Osteoblast (primary cell): ENCODE results near the gene CADPS. TPM values are rescaled to one million over a fixed set of nuclear protein-coding genes. Genes with fewer than 3 reads are reported as not detected.

Experiments
- DNase-seq: peaks from one replicate; pipeline ENCODE4 v3.0.0; 2011; ENCODE audit warnings: low spot score, mixed read lengths; ENCODE audit not compliant: insufficient read length; ENCODE audit errors: missing footprints
- H2AFZ ChIP-seq: 2 replicates; pipeline ENCODE4 v1.6.0; 2011; ENCODE audit warnings: mild to moderate bottlenecking, low read length
- H3K27ac ChIP-seq: 2 replicates; pipeline ENCODE4 v1.5.1; 2011; ENCODE audit warnings: mild to moderate bottlenecking, low read depth, low read length, moderate library complexity
- H3K27me3 ChIP-seq: 2 replicates; pipeline ENCODE4 v1.6.0; 2012; ENCODE audit warnings: mild to moderate bottlenecking, control low read depth, inconsistent platforms, low read length, moderate library complexity; ENCODE audit not compliant: insufficient read depth
- H3K36me3 ChIP-seq: 2 replicates; pipeline ENCODE4 v1.5.1; 2011; ENCODE audit warnings: mild to moderate bottlenecking, low read length, control low read depth, moderate library complexity; ENCODE audit not compliant: insufficient read depth
- H3K4me1 ChIP-seq: 2 replicates; pipeline ENCODE4 v1.5.1; 2011; ENCODE audit warnings: mild to moderate bottlenecking, low read length, control low read depth, moderate library complexity; ENCODE audit not compliant: insufficient read depth
- H3K4me2 ChIP-seq: 2 replicates; pipeline ENCODE4 v1.6.0; 2011; ENCODE audit warnings: mild to moderate bottlenecking, low read length; ENCODE audit not compliant: insufficient read depth
- H3K4me3 ChIP-seq: fragments of 200-600 bp; sonication (generic); 3 replicates; pipeline ENCODE4 v1.5.1; 2012; ENCODE audit warnings: mild to moderate bottlenecking, low read length, inconsistent platforms; ENCODE audit not compliant: insufficient read depth
- H3K79me2 ChIP-seq: 2 replicates; pipeline ENCODE4 v1.6.0; 2012; ENCODE audit warnings: mild to moderate bottlenecking, low read length, control low read depth, inconsistent platforms; ENCODE audit not compliant: insufficient read depth
- H3K9me3 ChIP-seq: 2 replicates; pipeline ENCODE4 v1.5.1; 2011; ENCODE audit warnings: low read depth, low read length, control low read depth
- H4K20me1 ChIP-seq: 2 replicates; pipeline ENCODE4 v1.6.0; 2012; ENCODE audit warnings: mild to moderate bottlenecking, low read length, control low read depth; ENCODE audit not compliant: insufficient read depth
- CTCF ChIP-seq: IDR thresholded peaks from 2 replicates; pipeline ENCODE4 v1.5.1; 2011; ENCODE audit warnings: mild to moderate bottlenecking, low read depth, low read length, moderate library complexity; ENCODE audit errors: extremely low read depth
- total RNA-seq: library from RNA; depleted of rRNA; stranded (reverse); fragments of >200 nt; gene quantifications from 2 replicates; pipeline ENCODE4 v1.2.3, GENCODE V29; 2012

The CADPS gene
- total RNA-seq, 1 donor: not detected

- Histone ChIP-seq H2AFZ (no peak overlapping the region), H3K36me3 (no peaks in the 10 kb centered on the region), H3K4me2 (peak overlapping the region; percentile 41), H3K27me3 (peaks cover 3% of the 10 kb centered on the region), H3K9me3 (no peaks in the 10 kb centered on the region), H3K79me2 (no peaks in the 10 kb centered on the region), H3K27ac (peak overlapping the region; percentile 74), H3K4me3 (peak overlapping the region; percentile 1), H4K20me1 (no peaks in the 10 kb centered on the region), H3K4me1 (peaks cover 34% of the 10 kb centered on the region)
- DNase-seq: no peak
- TF ChIP-seq CTCF: no peak
These were observed 312.6 kb downstream of the CADPS start for GRCh38 chr3:62562596-62562995.

- no peaks in the 10 kb centered on the region for H4K20me1 ChIP-seq
- peaks cover 3% of the 10 kb centered on the region for H3K27me3 ChIP-seq
- H3K4me1 ChIP-seq: peaks cover 29% of the 10 kb centered on the region
- DNase-seq: peak; percentile 64
- peak overlapping the region; percentile 74 for H3K27ac ChIP-seq
- H3K4me3 ChIP-seq: no peak overlapping the region
- no peak for TF ChIP-seq CTCF
- peak overlapping the region; percentile 28 for H3K4me2 ChIP-seq
- no peaks in the 10 kb centered on the region for H3K36me3 ChIP-seq
- H3K79me2 ChIP-seq: no peaks in the 10 kb centered on the region
- no peaks in the 10 kb centered on the region for H3K9me3 ChIP-seq
- no peak overlapping the region for H2AFZ ChIP-seq
These were observed 313.2 kb downstream of the CADPS start for GRCh38 chr3:62562017-62562416.

GRCh38 chr3:62559831-62560445 lies 315.3 kb downstream of the CADPS start:
- Histone ChIP-seq H3K4me1 (peaks cover 25% of the 10 kb centered on the region), H3K9me3 (no peaks in the 10 kb centered on the region), H3K27me3 (peaks cover 3% of the 10 kb centered on the region), H3K36me3 (no peaks in the 10 kb centered on the region), H2AFZ (no peak overlapping the region), H3K4me3 (no peak overlapping the region), H3K27ac (no peak overlapping the region), H3K79me2 (no peaks in the 10 kb centered on the region), H4K20me1 (no peaks in the 10 kb centered on the region), H3K4me2 (no peak overlapping the region)
- peak; percentile 29 for DNase-seq
- TF ChIP-seq CTCF: peak; percentile 58

- H3K27me3 ChIP-seq: peaks cover 3% of the 10 kb centered on the region
- peak overlapping the region; percentile 40 for H3K4me2 ChIP-seq
- H3K27ac ChIP-seq: no peak overlapping the region
- H2AFZ ChIP-seq: no peak overlapping the region
- H3K9me3 ChIP-seq: no peaks in the 10 kb centered on the region
- no peaks in the 10 kb centered on the region for H3K36me3 ChIP-seq
- H3K4me3 ChIP-seq: no peak overlapping the region
- H3K4me1 ChIP-seq: peaks cover 25% of the 10 kb centered on the region
- no peaks in the 10 kb centered on the region for H4K20me1 ChIP-seq
- H3K79me2 ChIP-seq: no peaks in the 10 kb centered on the region
- TF ChIP-seq CTCF: peak; percentile 67
- DNase-seq: peak; percentile 59
These were observed 316.6 kb downstream of the CADPS start for GRCh38 chr3:62558549-62559112.
